Activated T-helper 1 cell treated with Interleukin-2 at 50 U/mL for 16 hours (primary cell): ENCODE data around the gene MYOM3.
"Not testable (repeated sequence)": the region's sequence is repeated elsewhere in the genome, so short reads cannot be mapped to it uniquely, and the experiment has no call there.

Experiments
- DNase-seq: peaks from one replicate; pipeline ENCODE4 v3.0.0-alpha.2; 2020; ENCODE audit warnings: low read depth

The MYOM3 gene

GRCh38 chr1:24071941-24072340, 40.0 kb downstream of the MYOM3 start:
- no peak for DNase-seq

GRCh38 chr1:24070821-24071393, 41.0 kb downstream of the MYOM3 start:
- peak; percentile 32 for DNase-seq

GRCh38 chr1:24069817-24070216, 42.1 kb downstream of the MYOM3 start:
- no peak for DNase-seq

GRCh38 chr1:24067978-24068377, 44.0 kb downstream of the MYOM3 start:
- DNase-seq: no peak

DNA sequence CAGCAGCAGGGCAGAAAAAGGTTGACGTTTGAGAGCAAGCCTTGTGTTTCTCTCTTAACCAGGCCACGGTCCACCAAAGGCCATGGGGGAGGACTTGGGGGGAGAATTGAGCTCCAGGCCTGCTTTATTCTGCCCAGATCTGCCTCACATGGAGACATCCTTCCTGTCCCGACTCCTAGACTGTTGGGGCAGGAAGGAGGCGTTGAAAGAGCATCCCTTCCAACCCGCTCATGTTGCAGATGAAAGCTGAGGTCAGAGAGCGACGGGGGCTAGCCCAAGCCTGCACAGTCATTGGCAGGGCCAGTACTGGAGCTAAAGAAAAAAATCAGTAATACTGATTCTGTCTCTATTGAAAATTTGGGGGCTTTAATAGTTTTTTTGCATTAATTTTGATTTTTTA, 46.6 kb downstream of the MYOM3 start:
- no peak for DNase-seq

GRCh38 chr1:24062221-24062620, 49.7 kb downstream of the MYOM3 start:
- DNase-seq: no peak

- no peak for DNase-seq
Observed at GRCh38 chr1:24060482-24060881, 51.5 kb downstream of the MYOM3 start.

GRCh38 chr1:24058671-24059455, 53.1 kb downstream of the MYOM3 start:
- no peak for DNase-seq

GRCh38 chr1:24057171-24057570, 54.8 kb downstream of the MYOM3 start:
- DNase-seq: no peak

DNA sequence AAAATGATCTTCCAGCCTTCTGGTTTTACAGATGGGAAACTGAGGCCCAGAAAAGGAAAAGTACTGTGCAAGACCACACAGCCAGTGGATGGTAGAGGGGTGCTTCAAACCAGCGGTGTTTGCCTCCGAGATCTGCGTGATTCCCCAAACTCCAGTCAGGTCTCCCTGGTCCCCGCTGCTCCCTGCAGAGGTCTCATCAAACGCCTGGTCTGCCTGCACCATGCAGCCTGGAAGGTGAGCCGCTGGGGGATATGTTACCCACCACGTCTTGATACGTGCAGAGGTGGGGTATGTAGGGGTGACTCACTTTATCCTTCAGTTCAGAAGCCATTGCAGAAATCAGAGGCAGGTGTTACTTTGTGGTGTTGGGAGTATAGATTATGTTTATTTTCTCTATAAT, 56.3 kb downstream of the MYOM3 start:
- no peak for DNase-seq

DNA sequence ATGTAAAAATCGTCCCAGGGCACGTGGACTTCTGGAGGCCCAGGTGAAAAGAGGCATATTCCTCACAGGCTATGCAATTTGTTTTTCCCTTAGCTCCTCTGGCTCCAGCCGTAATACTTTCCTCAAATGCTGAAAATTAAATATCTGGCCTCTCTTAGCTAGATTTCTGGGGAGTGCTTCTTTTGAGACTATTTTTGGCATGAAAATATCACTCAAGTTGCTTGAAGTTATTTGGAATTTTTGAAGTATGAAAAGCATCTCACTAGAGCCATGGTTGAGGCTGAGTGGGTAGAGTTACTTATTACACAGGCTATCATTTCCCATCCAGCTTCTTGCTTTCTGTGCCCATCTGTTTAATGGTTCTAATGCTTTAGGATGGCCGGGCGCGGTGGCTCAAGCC, 59.7 kb downstream of the MYOM3 start:
- no peak for DNase-seq

GRCh38 chr1:24051206-24051945, 60.6 kb downstream of the MYOM3 start:
- no peak for DNase-seq

DNA sequence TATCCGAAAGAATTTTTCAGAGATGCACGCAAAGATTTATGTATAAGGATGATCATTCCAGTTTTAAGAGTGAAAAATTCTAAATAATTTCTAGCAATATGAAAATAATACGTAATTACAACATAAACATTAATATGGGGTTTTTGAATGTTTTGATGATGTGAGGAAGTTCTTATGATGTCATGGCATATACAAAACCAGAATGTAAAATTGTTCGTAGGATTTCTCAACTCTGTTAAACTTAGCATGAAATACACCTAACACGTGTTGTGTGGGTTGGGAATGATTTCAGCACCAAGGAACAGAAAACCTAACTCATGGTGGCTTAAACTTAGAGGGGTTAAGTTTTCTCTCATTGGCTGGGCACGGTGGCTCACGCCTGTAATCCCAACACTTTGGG, 62.2 kb downstream of the MYOM3 start:
- DNase-seq: no peak

GRCh38 chr1:24048894-24049293, 63.0 kb downstream of the MYOM3 start:
- DNase-seq: not testable (repeated sequence)

GRCh38 chr1:24048205-24048869, 63.6 kb downstream of the MYOM3 start:
- no peak for DNase-seq

- no peak for DNase-seq
Observed at GRCh38 chr1:24047110-24047477, 64.8 kb downstream of the MYOM3 start.

- DNase-seq: no peak
Observed at GRCh38 chr1:24045771-24046170, 66.2 kb downstream of the MYOM3 start.

DNA sequence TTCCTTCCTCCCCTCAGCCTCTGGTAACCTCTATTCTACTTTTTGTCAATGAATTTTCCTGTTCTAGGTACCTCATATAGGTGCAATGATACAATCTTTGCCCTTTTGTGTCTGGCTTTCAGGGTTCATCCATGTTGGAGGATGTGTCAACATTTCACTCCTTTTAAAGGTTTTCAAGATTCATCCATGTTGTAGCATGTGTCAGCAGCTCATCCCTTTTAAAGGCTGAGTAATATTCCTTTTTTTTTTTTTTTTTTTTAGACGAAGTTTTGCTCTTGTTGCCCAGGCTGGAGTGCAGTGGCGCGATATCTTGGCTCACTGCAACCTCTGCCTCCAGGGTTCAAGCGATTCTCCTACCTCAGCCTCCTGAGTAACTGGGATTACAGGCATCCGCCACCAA, 67.3 kb downstream of the MYOM3 start:
- DNase-seq: not testable (repeated sequence)

- DNase-seq: no peak
Observed at GRCh38 chr1:24043345-24044032, 68.4 kb downstream of the MYOM3 start.

- DNase-seq: no peak
Observed at GRCh38 chr1:24042315-24042714, 69.6 kb downstream of the MYOM3 start.

- DNase-seq: no peak
Observed at GRCh38 chr1:24036088-24036487, 75.8 kb downstream of the MYOM3 start.

- DNase-seq: no peak
Observed at GRCh38 chr1:24032981-24033380, 79.0 kb downstream of the MYOM3 start.
